Uterus (tissue), 2 donors: Measurements from ENCODE around the gene DDAH2.

ENCODE experiments used
- POLR2A ChIP-seq, 2 donors: fragments of 450-650 bp; IDR thresholded peaks; one replicate each; pipeline ENCODE4 v1.6.1; 2016; ENCODE audit warnings: antibody characterized with exemption in 2 of 2, mild to moderate bottlenecking in 1 of 2, moderate library complexity in 1 of 2
- TF ChIP-seq, protein P1 (sequence below), 4 experiments: fragments of 200-600 bp in 2 of 4; fragments of 450-650 bp in 2 of 4; sonication (generic) in 2 of 4; IDR thresholded peaks; one replicate each; pipeline ENCODE4 v1.5.1; 2016 to 2019; ENCODE audit warnings: antibody characterized with exemption in 4 of 4, mild to moderate bottlenecking in 2 of 4, moderate library complexity in 1 of 4

- TF ChIP-seq, protein P1, sequence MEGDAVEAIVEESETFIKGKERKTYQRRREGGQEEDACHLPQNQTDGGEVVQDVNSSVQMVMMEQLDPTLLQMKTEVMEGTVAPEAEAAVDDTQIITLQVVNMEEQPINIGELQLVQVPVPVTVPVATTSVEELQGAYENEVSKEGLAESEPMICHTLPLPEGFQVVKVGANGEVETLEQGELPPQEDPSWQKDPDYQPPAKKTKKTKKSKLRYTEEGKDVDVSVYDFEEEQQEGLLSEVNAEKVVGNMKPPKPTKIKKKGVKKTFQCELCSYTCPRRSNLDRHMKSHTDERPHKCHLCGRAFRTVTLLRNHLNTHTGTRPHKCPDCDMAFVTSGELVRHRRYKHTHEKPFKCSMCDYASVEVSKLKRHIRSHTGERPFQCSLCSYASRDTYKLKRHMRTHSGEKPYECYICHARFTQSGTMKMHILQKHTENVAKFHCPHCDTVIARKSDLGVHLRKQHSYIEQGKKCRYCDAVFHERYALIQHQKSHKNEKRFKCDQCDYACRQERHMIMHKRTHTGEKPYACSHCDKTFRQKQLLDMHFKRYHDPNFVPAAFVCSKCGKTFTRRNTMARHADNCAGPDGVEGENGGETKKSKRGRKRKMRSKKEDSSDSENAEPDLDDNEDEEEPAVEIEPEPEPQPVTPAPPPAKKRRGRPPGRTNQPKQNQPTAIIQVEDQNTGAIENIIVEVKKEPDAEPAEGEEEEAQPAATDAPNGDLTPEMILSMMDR (IDR thresholded peaks at IDR 0.05) = no peak
- no peak for TF ChIP-seq POLR2A (IDR thresholded peaks at IDR 0.05)
Measured at GRCh38 chr6:31711233-31711632, 17.9 kb downstream of the DDAH2 start.
